Natural killer cell (primary cell): Measurements from ENCODE around the gene GDF15. TPM values are rescaled to one million over a fixed set of nuclear protein-coding genes. Genes with fewer than 3 reads are reported as not detected.

Source experiments
- ATAC-seq, 3 donors: fragments of 150-1000 bp in 2 of 3; fragments of 200-7000 bp in 1 of 3; cut with Tn5 transposase; 1 replicate in 1 of 3; 2 replicates in 2 of 3; pipeline ENCODE4 v1.10.0; 2021; ENCODE audit warnings: mild to moderate bottlenecking in 2 of 3, moderate library complexity in 2 of 3
- DNase-seq, 2 donors: peaks; one replicate each; pipeline versions ENCODE4 v3.0.0 to v3.0.0-alpha.2; 2013 to 2021; ENCODE audit warnings: mixed read lengths in 1 of 2
- H3K27ac ChIP-seq: one replicate; pipeline ENCODE4 v1.5.1; 2013; ENCODE audit warnings: mild to moderate bottlenecking, low read length
- H3K27me3 ChIP-seq: one replicate; pipeline ENCODE4 v1.6.1; 2013; ENCODE audit warnings: low read length; ENCODE audit not compliant: control insufficient read depth, insufficient read depth
- H3K36me3 ChIP-seq: one replicate; pipeline ENCODE4 v1.6.1; 2013; ENCODE audit warnings: low read length; ENCODE audit not compliant: control insufficient read depth, insufficient read depth
- H3K4me1 ChIP-seq: one replicate; pipeline ENCODE4 v1.6.1; 2013; ENCODE audit warnings: low read length; ENCODE audit not compliant: control insufficient read depth, insufficient read depth
- H3K4me3 ChIP-seq: one replicate; pipeline ENCODE4 v1.5.1; 2013; ENCODE audit warnings: low read length
- H3K9me3 ChIP-seq: one replicate; pipeline ENCODE4 v1.6.1; 2013; ENCODE audit warnings: low read length; ENCODE audit not compliant: control insufficient read depth, insufficient read depth
- H3K27ac Mint-ChIP-seq, 2 donors: one replicate each; pipeline ENCODE4 v1.8.0; 2022; ENCODE audit warnings: mild to moderate bottlenecking in 2 of 2, mixed read lengths in 2 of 2, moderate library complexity in 1 of 2
- H3K27me3 Mint-ChIP-seq, 2 donors: one replicate each; pipeline ENCODE4 v1.8.0; 2022; ENCODE audit warnings: low read depth in 2 of 2, mixed read lengths in 2 of 2
- H3K36me3 Mint-ChIP-seq: one replicate; pipeline ENCODE4 v1.8.0; 2022; ENCODE audit warnings: mixed read lengths
- H3K4me1 Mint-ChIP-seq, 2 donors: one replicate each; pipeline ENCODE4 v1.8.0; 2022; ENCODE audit warnings: mixed read lengths in 2 of 2
- H3K4me3 Mint-ChIP-seq: one replicate; pipeline ENCODE4 v1.8.0; 2022; ENCODE audit warnings: mild to moderate bottlenecking, moderate library complexity, mixed read lengths
- H3K9me3 Mint-ChIP-seq, 2 donors: one replicate each; pipeline ENCODE4 v1.8.0; 2022; ENCODE audit warnings: mixed read lengths in 2 of 2
- WGBS: methylation state at CpG from one replicate; pipeline ENCODE4 v1.1.7; 2013; ENCODE audit warnings: missing lambda C conversion rate; ENCODE audit not compliant: insufficient coverage; 5-methylcytosine and 5-hydroxymethylcytosine counted together
- intact Hi-C: fragments of 100-400 bp; cut with micrococcal nuclease; formaldehyde crosslinking; loops from one replicate; pipeline ENCODE4 v1.14.2; 2022
- total RNA-seq, 4 donors: library from RNA; stranded (reverse); fragments of 120-200 nt in 1 of 4; gene quantifications; one replicate each; pipeline versions ENCODE4 v1.2.3 to v1.2.4, GENCODE V29; 2013 to 2022
- TF ChIP-seq, protein P1 (sequence below): fragments of 200-600 bp; IDR thresholded peaks from one replicate; pipeline ENCODE4 v1.8.0; 2022; ENCODE audit warnings: antibody characterized with exemption

GDF15 gene
- total RNA-seq, 3 donors from 2014 or later (not counting 1 experiment from before 2014, with no cell fraction given): 0.85 to 1.5 TPM; not detected in 1

DNA sequence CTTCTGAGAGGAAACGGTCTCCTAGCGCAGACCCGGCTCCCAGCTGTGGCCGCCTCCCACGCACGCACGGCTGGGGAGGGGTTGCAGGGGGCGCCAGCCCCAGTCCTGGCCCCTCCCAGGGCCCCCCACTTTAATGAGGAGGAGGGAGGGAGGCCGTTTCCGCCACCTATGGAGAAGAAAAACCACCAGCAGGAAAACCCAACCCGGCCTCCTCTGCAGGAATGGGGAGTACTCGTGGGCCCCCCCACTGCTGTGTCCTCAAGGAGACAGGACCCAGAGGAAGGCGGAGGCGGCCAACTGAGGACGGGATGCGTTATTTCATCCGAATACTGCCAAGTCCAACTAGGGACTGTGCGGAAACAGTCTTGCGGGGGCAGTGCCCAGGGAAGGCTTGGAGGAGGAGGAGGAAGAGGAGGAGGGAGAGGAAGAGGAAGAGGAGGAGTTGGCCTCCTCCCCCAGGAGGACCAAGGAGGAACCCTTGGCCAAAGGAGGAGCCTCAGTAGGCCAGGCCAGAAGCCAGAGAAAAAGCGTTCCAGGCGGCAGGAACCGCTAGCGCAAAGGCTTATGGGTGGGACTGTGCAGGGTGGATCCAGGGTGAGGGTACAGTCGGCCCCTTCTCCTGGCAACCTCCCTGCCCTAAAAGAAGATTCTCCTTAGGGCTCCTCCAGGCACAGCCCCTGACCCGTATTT, 29.4 kb downstream of the GDF15 start:
- peaks cover 58% of the 10 kb centered on the region for H3K4me1 ChIP-seq

DNA sequence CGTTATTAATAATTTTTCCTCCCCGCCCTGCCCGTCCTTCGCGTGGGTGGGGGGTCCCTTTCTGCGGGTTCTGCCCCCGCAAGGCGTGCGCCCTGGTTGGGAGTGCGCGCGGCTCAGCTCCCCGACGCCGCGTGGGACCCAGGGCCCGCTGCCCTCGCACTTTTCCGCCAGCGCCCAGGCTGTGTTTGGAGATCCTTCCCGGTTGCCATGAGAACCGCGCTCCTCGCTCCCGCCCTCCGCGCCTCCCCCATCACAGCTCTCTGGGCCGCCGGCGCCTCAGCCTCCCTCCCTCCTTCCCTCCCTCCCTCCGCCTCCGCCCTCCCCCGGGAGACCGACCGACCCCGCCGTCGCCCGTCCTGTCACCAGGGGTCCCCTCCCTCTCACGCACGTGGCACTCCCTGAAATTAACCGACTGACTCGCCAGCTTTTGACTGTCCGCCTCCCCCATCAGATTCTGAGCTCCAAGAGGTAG, 30.9 kb downstream of the GDF15 start:
- H3K4me3 ChIP-seq: peak overlapping the region; percentile 39
- ATAC-seq (peak; percentile 31 to 50 (median 44)), DNase-seq (peak; percentile 71 to 87)
- peak overlapping the region; percentile 85 for H3K4me3 Mint-ChIP-seq
- no peaks in the 10 kb centered on the region for H3K27me3 Mint-ChIP-seq
- peaks cover 54 to 69% of the 10 kb centered on the region in 2 donors for H3K4me1 Mint-ChIP-seq
- intact Hi-C loops: loop anchor here (5.0 kb wide), 3 partner anchors 40 to 225 kb away; partner anchors contain the start of gene MPV17L2
- H3K9me3 ChIP-seq: no peaks in the 10 kb centered on the region
- H3K4me1 ChIP-seq: peaks cover 71% of the 10 kb centered on the region
- TF ChIP-seq, protein P1, sequence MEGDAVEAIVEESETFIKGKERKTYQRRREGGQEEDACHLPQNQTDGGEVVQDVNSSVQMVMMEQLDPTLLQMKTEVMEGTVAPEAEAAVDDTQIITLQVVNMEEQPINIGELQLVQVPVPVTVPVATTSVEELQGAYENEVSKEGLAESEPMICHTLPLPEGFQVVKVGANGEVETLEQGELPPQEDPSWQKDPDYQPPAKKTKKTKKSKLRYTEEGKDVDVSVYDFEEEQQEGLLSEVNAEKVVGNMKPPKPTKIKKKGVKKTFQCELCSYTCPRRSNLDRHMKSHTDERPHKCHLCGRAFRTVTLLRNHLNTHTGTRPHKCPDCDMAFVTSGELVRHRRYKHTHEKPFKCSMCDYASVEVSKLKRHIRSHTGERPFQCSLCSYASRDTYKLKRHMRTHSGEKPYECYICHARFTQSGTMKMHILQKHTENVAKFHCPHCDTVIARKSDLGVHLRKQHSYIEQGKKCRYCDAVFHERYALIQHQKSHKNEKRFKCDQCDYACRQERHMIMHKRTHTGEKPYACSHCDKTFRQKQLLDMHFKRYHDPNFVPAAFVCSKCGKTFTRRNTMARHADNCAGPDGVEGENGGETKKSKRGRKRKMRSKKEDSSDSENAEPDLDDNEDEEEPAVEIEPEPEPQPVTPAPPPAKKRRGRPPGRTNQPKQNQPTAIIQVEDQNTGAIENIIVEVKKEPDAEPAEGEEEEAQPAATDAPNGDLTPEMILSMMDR: no peak
- peak overlapping the region; percentile 82 to 97 for H3K27ac Mint-ChIP-seq
- WGBS: 1% methylated on average over 44 of the region's 44 CpGs
- no peaks in the 10 kb centered on the region for H3K9me3 Mint-ChIP-seq
- no peaks in the 10 kb centered on the region for H3K27me3 ChIP-seq
- H3K36me3 Mint-ChIP-seq: no peaks in the 10 kb centered on the region
- H3K27ac ChIP-seq: peak overlapping the region; percentile 89
- H3K36me3 ChIP-seq: no peaks in the 10 kb centered on the region

More for the DNA sequence above, 29.4 kb downstream of the GDF15 start:
- peaks cover 39 to 60% of the 10 kb centered on the region in 2 donors for H3K4me1 Mint-ChIP-seq
- intact Hi-C loops: loop anchor here (5.0 kb wide), 3 partner anchors 38 to 223 kb away; partner anchors contain the start of gene MPV17L2
- ATAC-seq: no peak
- no peaks in the 10 kb centered on the region for H3K27me3 ChIP-seq
- TF ChIP-seq, protein P1: no peak
- H3K9me3 ChIP-seq: no peaks in the 10 kb centered on the region
- no peaks in the 10 kb centered on the region for H3K36me3 Mint-ChIP-seq
- H3K4me3 Mint-ChIP-seq: peak overlapping the region; percentile 45
- H3K27me3 Mint-ChIP-seq: no peaks in the 10 kb centered on the region
- WGBS: 25% methylated on average over 23 of the region's 25 CpGs
- no peaks in the 10 kb centered on the region for H3K9me3 Mint-ChIP-seq
- H3K4me3 ChIP-seq: no peak overlapping the region
- no peaks in the 10 kb centered on the region for H3K36me3 ChIP-seq
- H3K27ac ChIP-seq: peak overlapping the region; percentile 89
- peak overlapping the region; percentile 63 to 97 for H3K27ac Mint-ChIP-seq
- peak in 1 of 2 donors; percentile 19 for DNase-seq

DNA sequence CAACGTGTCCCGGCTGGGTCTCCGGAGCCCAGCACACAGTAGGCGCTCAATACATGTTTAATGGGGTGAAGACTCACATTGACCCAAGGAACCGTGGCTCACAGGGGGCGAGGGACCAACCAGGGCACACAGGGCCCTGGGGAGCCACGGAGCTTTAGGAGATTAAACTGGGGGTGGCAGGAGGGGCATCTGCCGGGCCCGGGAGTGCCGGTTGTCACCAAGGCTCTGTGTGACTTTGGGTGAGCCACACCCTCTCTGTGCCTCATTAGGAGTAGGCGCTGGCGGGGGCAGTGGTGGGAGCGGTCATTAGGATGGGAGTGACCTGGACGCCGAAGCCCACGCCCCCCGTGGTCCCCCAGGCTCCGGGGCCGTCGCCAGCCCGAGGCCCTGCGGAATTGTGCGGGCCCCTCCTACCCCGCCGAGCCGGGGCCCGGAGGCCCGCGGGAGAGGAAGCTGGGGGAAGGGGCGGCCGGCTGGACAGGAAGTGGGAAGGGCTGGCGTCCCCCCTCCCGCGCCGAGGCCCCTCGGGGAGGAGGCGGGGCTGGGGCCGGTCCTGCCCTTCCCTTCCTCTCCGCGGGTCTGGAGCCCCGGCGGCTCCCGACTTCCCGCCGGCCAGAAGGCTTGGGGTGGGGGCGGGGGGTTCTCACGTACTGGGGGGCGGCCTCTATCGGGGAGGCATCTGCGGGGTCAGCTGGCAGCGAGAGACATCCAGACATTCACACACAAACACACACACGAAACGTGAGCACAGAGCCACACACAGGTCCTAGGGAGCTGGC, 31.5 kb downstream of the GDF15 start:
- TF ChIP-seq, protein P1: no peak
- H3K4me3 Mint-ChIP-seq: peak overlapping the region; percentile 86
- Histone ChIP-seq H3K27me3 (no peaks in the 10 kb centered on the region), H3K36me3 (no peaks in the 10 kb centered on the region), H3K27ac (peak overlapping the region; percentile 89), H3K4me1 (peaks cover 77% of the 10 kb centered on the region), H3K4me3 (peak overlapping the region; percentile 39), H3K9me3 (no peaks in the 10 kb centered on the region)
- no peaks in the 10 kb centered on the region for H3K27me3 Mint-ChIP-seq
- H3K36me3 Mint-ChIP-seq: no peaks in the 10 kb centered on the region
- WGBS: under 1% methylated on average over 53 of the region's 53 CpGs
- intact Hi-C loops: loop anchor here (5.0 kb wide), 3 partner anchors 40 to 225 kb away; partner anchors contain the start of gene MPV17L2
- no peaks in the 10 kb centered on the region for H3K9me3 Mint-ChIP-seq
- DNase-seq (peak in 1 of 2 donors; percentile 58), ATAC-seq (peak in 1 of 3 donors; percentile 4)
- H3K27ac Mint-ChIP-seq: peak overlapping the region; percentile 91 to 97
- H3K4me1 Mint-ChIP-seq: peaks cover 60 to 75% of the 10 kb centered on the region in 2 donors
